Bronchial epithelial cell (primary cell): Measurements from ENCODE around the gene CPNE8. TPM values are rescaled to one million over a fixed set of nuclear protein-coding genes. Genes with fewer than 3 reads are reported as not detected.

Experiments used
- DNase-seq: peaks from one replicate; pipeline ENCODE4 v3.0.0-alpha.2; 2010; ENCODE audit warnings: low read depth
- FAIRE-seq: peaks from 2 replicates; lab custom pipeline; 2011; peaks lifted over from hg19 to GRCh38; lab: Jason Lieb, UNC
- H3K27me3 ChIP-seq: 2 replicates; pipeline ENCODE4 v1.5.1; 2011; ENCODE audit warnings: low read length; ENCODE audit not compliant: control insufficient read depth, insufficient read depth
- H3K36me3 ChIP-seq: 2 replicates; pipeline ENCODE4 v1.5.1; 2011; ENCODE audit warnings: low read length; ENCODE audit not compliant: control insufficient read depth, insufficient read depth
- H3K4me3 ChIP-seq: 2 replicates; pipeline ENCODE4 v1.5.1; 2011; ENCODE audit warnings: mild to moderate bottlenecking, low read depth, low read length, control low read depth
- CTCF ChIP-seq: IDR thresholded peaks from 2 replicates; pipeline ENCODE4 v1.5.1; 2011; ENCODE audit warnings: mild to moderate bottlenecking, moderate library complexity, low read length, control low read depth, inconsistent platforms; ENCODE audit not compliant: insufficient read depth, severe bottlenecking
- total RNA-seq: library from RNA; depleted of rRNA; stranded (reverse); fragments of >200 nt; gene quantifications from 2 replicates; pipeline ENCODE4 v1.2.1, GENCODE V29; 2014

The CPNE8 gene
- total RNA-seq, 1 donor from 2014 or later: 7.1 TPM

- no peak for FAIRE-seq
- no peak overlapping the region for H3K4me3 ChIP-seq
- DNase-seq: no peak
- no peaks in the 10 kb centered on the region for H3K27me3 ChIP-seq
- TF ChIP-seq CTCF: no peak
- H3K36me3 ChIP-seq: no peaks in the 10 kb centered on the region
Measured at GRCh38 chr12:38666425-38666824, 239.0 kb downstream of the CPNE8 start.

- no peaks in the 10 kb centered on the region for H3K27me3 ChIP-seq
- no peak for FAIRE-seq
- DNase-seq: peak; percentile 47
- peak; percentile 56 for TF ChIP-seq CTCF
- no peak overlapping the region for H3K4me3 ChIP-seq
- no peaks in the 10 kb centered on the region for H3K36me3 ChIP-seq
Measured at GRCh38 chr12:38664661-38665269, 240.6 kb downstream of the CPNE8 start.

GRCh38 chr12:38662829-38663228 is 242.6 kb downstream of the CPNE8 start:
- no peak for TF ChIP-seq CTCF
- Histone ChIP-seq H3K36me3 (no peaks in the 10 kb centered on the region), H3K4me3 (no peak overlapping the region), H3K27me3 (no peaks in the 10 kb centered on the region)
- peak; percentile 14 for DNase-seq
- FAIRE-seq: no peak

DNA sequence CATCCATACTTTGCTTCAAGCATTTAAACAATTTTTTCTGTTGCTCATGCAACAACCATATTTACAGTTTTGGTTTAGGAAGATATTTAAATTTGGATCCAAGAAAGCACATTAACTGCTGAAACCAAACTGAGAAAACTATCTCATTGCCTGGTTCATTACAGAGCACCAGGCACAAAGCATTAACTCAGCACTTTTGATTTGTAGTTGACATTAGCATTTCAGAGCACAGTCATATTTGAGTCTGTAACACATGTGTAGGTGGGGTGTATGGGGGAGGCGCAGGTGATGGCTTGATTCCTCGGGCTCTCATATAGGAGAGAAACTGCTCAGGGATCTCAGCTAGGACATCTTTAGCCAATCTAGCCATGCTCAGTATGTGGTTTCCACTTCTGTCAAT is 251.7 kb downstream of the CPNE8 start:
- no peak for TF ChIP-seq CTCF
- FAIRE-seq (no peak), DNase-seq (no peak)
- Histone ChIP-seq H3K27me3 (no peaks in the 10 kb centered on the region), H3K36me3 (no peaks in the 10 kb centered on the region), H3K4me3 (no peak overlapping the region)

- Histone ChIP-seq H3K36me3 (no peaks in the 10 kb centered on the region), H3K27me3 (no peaks in the 10 kb centered on the region), H3K4me3 (no peak overlapping the region)
- no peak for DNase-seq
- TF ChIP-seq CTCF: no peak
- FAIRE-seq: peak; percentile 55
Measured at GRCh38 chr12:38648813-38649212, 256.6 kb downstream of the CPNE8 start.

DNA sequence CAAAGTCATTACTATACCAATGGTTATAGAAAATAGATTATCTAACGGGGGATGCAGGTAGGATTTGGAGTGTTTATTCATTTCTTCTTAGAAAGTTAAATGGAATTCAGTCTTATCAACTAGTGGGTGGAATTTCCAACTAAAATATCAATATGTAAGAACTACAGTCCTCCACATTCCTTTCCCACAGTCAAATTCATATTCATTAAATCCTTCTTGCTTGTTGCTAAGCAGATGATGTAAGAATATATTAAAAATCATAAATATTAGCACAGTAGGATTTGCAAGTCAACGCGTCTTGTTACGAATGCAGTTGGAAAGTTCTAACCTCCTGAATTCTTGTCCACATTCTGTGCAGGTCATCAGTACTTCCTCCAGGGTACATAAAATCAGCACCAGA is 259.2 kb downstream of the CPNE8 start:
- no peaks in the 10 kb centered on the region for H3K27me3 ChIP-seq
- H3K4me3 ChIP-seq: no peak overlapping the region
- TF ChIP-seq CTCF: no peak
- no peak for FAIRE-seq
- H3K36me3 ChIP-seq: no peaks in the 10 kb centered on the region
- no peak for DNase-seq
